ENCODE data around the gene RPGRIP1. TPM values are rescaled to one million over a fixed set of nuclear protein-coding genes. Genes with fewer than 3 reads are reported as not detected.
A peak's percentile ranks its signal among the peaks of the same experiment; 100 is the strongest.

RPGRIP1 gene
- total RNA-seq, 1 donor, result under 0.01 TPM

DNA sequence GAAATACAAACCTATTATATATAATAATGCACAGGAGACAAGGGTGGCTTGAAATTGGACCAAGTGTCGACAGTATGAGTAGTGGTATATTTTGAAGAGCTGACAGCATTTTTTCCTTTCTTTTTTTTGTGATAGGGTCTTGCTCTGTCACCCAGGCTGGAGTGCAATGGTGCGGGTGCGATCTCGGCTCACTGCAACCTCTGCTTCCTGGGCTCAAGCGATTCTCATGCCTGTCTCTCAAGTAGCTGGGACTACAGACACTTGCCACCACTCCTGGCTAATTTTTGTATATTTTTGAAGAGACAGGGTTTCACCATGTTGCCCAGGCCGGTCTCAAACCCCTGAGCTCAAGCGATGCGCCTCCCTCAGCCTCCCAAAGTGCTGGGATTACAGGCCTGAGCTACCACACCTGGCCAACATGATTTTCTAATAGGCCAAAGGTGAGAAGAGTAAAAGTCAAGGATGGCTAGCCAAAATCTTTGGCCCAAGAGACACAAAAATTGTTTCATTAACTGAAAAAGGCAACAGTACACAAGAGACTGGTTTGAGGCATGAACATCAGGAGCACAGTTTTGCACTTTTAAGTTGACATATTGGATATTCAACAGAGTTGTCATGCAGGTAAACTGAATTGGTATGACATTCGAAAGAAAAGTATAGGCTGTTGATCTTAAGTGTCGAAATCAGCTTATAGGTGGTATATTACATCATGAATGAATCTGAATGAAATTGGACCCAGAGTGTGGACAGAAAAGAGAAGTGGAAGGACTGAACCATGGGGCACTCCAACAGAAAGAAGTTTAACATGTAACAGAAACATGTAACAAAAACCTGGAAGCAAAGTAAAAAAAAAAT lies 23.1 kb upstream of the RPGRIP1 start:
- Histone ChIP-seq H3K27ac (ENCODE audit: low read depth, low read length) (peak overlapping the region; percentile 37), H3K4me2 (ENCODE audit: insufficient read depth, low read length) (no peak overlapping the region), H3K36me3 (ENCODE audit: insufficient read depth, low read length) (peaks cover 77% of the 10 kb centered on the region), H2AFZ (ENCODE audit: low read length) (no peak overlapping the region), H3K27me3 (ENCODE audit: insufficient read depth, low read length) (no peaks in the 10 kb centered on the region), H3K9me3 (ENCODE audit: low read depth, low read length) (no peaks in the 10 kb centered on the region), H3K4me3 (ENCODE audit: insufficient read depth, low read length) (no peak overlapping the region), H4K20me1 (ENCODE audit: insufficient read depth, low read length) (peaks cover 91% of the 10 kb centered on the region), H3K4me1 (ENCODE audit: insufficient read depth, low read length) (peaks cover 45% of the 10 kb centered on the region), H3K79me2 (ENCODE audit: insufficient read depth, low read length) (peaks cover 95% of the 10 kb centered on the region)
- TF ChIP-seq CTCF (IDR thresholded peaks at IDR 0.05; ENCODE audit: extremely low read depth, low read depth, low read length), result no peak
- no peak for DNase-seq (ENCODE audit: insufficient read length, low spot score, missing footprints)

- H3K27ac ChIP-seq (ENCODE audit: low read depth, low read length), result peak overlapping the region; percentile 26
- H3K79me2 ChIP-seq (ENCODE audit: insufficient read depth, low read length), result peaks cover 95% of the 10 kb centered on the region
- H3K4me1 ChIP-seq (ENCODE audit: insufficient read depth, low read length), result peaks cover 52% of the 10 kb centered on the region
- no peak overlapping the region for H3K4me3 ChIP-seq (ENCODE audit: insufficient read depth, low read length)
- peaks cover 77% of the 10 kb centered on the region for H3K36me3 ChIP-seq (ENCODE audit: insufficient read depth, low read length)
- no peak for DNase-seq (ENCODE audit: insufficient read length, low spot score, missing footprints)
- TF ChIP-seq CTCF (IDR thresholded peaks at IDR 0.05; ENCODE audit: extremely low read depth, low read depth, low read length), result no peak
- H3K9me3 ChIP-seq (ENCODE audit: low read depth, low read length), result no peaks in the 10 kb centered on the region
- no peak overlapping the region for H2AFZ ChIP-seq (ENCODE audit: low read length)
- H4K20me1 ChIP-seq (ENCODE audit: insufficient read depth, low read length), result peaks cover 92% of the 10 kb centered on the region
- H3K4me2 ChIP-seq (ENCODE audit: insufficient read depth, low read length), result peak overlapping the region; percentile 7
- H3K27me3 ChIP-seq (ENCODE audit: insufficient read depth, low read length), result no peaks in the 10 kb centered on the region
These were observed 22.4 kb upstream of the RPGRIP1 start for GRCh38 chr14:21257394-21257909.

- TF ChIP-seq CTCF (IDR thresholded peaks at IDR 0.05; ENCODE audit: extremely low read depth, low read depth, low read length), result no peak
- H3K4me1 ChIP-seq (ENCODE audit: insufficient read depth, low read length), result peaks cover 60% of the 10 kb centered on the region
- H4K20me1 ChIP-seq (ENCODE audit: insufficient read depth, low read length), result peaks cover 94% of the 10 kb centered on the region
- no peaks in the 10 kb centered on the region for H3K27me3 ChIP-seq (ENCODE audit: insufficient read depth, low read length)
- DNase-seq (ENCODE audit: insufficient read length, low spot score, missing footprints), result no peak
- H2AFZ ChIP-seq (ENCODE audit: low read length), result no peak overlapping the region
- peaks cover 95% of the 10 kb centered on the region for H3K79me2 ChIP-seq (ENCODE audit: insufficient read depth, low read length)
- peak overlapping the region; percentile 14 for H3K4me2 ChIP-seq (ENCODE audit: insufficient read depth, low read length)
- peaks cover 82% of the 10 kb centered on the region for H3K36me3 ChIP-seq (ENCODE audit: insufficient read depth, low read length)
- H3K4me3 ChIP-seq (ENCODE audit: insufficient read depth, low read length), result no peak overlapping the region
- H3K27ac ChIP-seq (ENCODE audit: low read depth, low read length), result peak overlapping the region; percentile 48
- H3K9me3 ChIP-seq (ENCODE audit: low read depth, low read length), result no peaks in the 10 kb centered on the region
These were observed 21.6 kb upstream of the RPGRIP1 start for GRCh38 chr14:21258005-21258888.

Measured in osteoblast (primary cell).